Measurements from ENCODE around the gene FAM221B.

- TF ChIP-seq CTCF (IDR thresholded peaks at IDR 0.05) = no peak
- no peak for TF ChIP-seq POLR2AphosphoS5 (IDR thresholded peaks at IDR 0.05)
- TF ChIP-seq POLR2A (IDR thresholded peaks at IDR 0.05) = no peak
These were observed 18.4 kb downstream of the FAM221B start for GRCh38 chr9:35810122-35810521.

Measured in upper lobe of left lung (tissue), 4 donors.